HepG2 (cell line): ENCODE results near the gene HMBS. TPM values are rescaled to one million over a fixed set of nuclear protein-coding genes. Genes with fewer than 3 reads are reported as not detected.
A peak's percentile ranks its signal among the peaks of the same experiment; 100 is the strongest.

ENCODE experiments used
- IKZF5 ChIP-seq: IDR thresholded peaks from 2 replicates; pipeline ENCODE4 v1.6.1; 2018; ENCODE audit warnings: missing genetic modification reagents, mild to moderate bottlenecking, missing compliant biosample characterization
- KDM3A ChIP-seq: IDR thresholded peaks from 2 replicates; pipeline ENCODE4 v1.6.1; 2018; ENCODE audit warnings: low read depth, missing compliant biosample characterization
- MATR3 ChIP-seq: sonication (generic); formaldehyde crosslinking; IDR thresholded peaks from 2 replicates; pipeline ENCODE4 v1.4.0; 2020; ENCODE audit warnings: missing genetic modification reagents
- MTA1 ChIP-seq: sonication (generic); formaldehyde crosslinking; IDR thresholded peaks from 2 replicates; pipeline ENCODE4 v1.4.0; 2020; ENCODE audit warnings: missing genetic modification reagents, mild to moderate bottlenecking, borderline replicate concordance
- NFE2 ChIP-seq: sonication (generic); formaldehyde crosslinking; IDR thresholded peaks from 2 replicates; pipeline ENCODE4 v1.4.0; 2020; ENCODE audit warnings: missing genetic modification reagents
- POLR2A ChIP-seq, 2 experiments: IDR thresholded peaks; 2 replicates each; pipeline ENCODE4 v1.6.1; 2011; ENCODE audit warnings: low read depth in 2 of 2, low read length in 2 of 2, mild to moderate bottlenecking in 1 of 2, moderate library complexity in 1 of 2; ENCODE audit not compliant: insufficient read depth in 1 of 2
- RFX3 ChIP-seq: IDR thresholded peaks from 2 replicates; pipeline ENCODE4 v1.6.1; 2016; ENCODE audit warnings: missing biosample characterization, missing genetic modification reagents
- RFX5 ChIP-seq: IDR thresholded peaks from 2 replicates; pipeline ENCODE4 v1.6.1; 2011; ENCODE audit warnings: low read depth, low read length, improper control_type of control experiment
- RFXAP ChIP-seq: sonication (generic); formaldehyde crosslinking; IDR thresholded peaks from 2 replicates; pipeline ENCODE4 v1.4.0; 2020; ENCODE audit warnings: missing genetic modification reagents, borderline replicate concordance
- SMAD9 ChIP-seq: sonication (generic); formaldehyde crosslinking; IDR thresholded peaks from 2 replicates; pipeline ENCODE4 v1.5.1; 2020; ENCODE audit warnings: mild to moderate bottlenecking, missing genetic modification reagents
- SMARCC2 ChIP-seq: fragments of 450-650 bp; IDR thresholded peaks from 2 replicates; pipeline ENCODE4 v1.6.1; 2017; ENCODE audit warnings: antibody characterized with exemption, mild to moderate bottlenecking
- SNAPC2 ChIP-seq: sonication (generic); formaldehyde crosslinking; IDR thresholded peaks from 2 replicates; pipeline ENCODE4 v1.8.1; 2022; ENCODE audit warnings: mild to moderate bottlenecking, missing genetic modification reagents
- SOX6 ChIP-seq, 2 experiments: fragments of 450-650 bp in 1 of 2; sonication (generic) in 1 of 2; formaldehyde crosslinking in 1 of 2; IDR thresholded peaks; 2 replicates each; pipeline versions ENCODE4 v1.4.0 to v1.6.1; 2017 to 2020; ENCODE audit warnings: antibody characterized with exemption in 1 of 2, mild to moderate bottlenecking in 1 of 2, missing genetic modification reagents in 1 of 2
- ZFP37 ChIP-seq: sonication (generic); formaldehyde crosslinking; IDR thresholded peaks from 2 replicates; pipeline ENCODE4 v1.4.0; 2020; ENCODE audit warnings: missing genetic modification reagents, borderline replicate concordance
- ZFYVE20 ChIP-seq: sonication (generic); formaldehyde crosslinking; IDR thresholded peaks from 2 replicates; pipeline ENCODE4 v1.8.0; 2023; ENCODE audit warnings: low read depth, mild to moderate bottlenecking, moderate library complexity, missing genetic modification reagents, borderline replicate concordance
- ZIK1 ChIP-seq: sonication (generic); formaldehyde crosslinking; IDR thresholded peaks from 2 replicates; pipeline ENCODE4 v1.5.0; 2020; ENCODE audit warnings: mild to moderate bottlenecking, low read depth, missing genetic modification reagents, borderline replicate concordance
- ZNF326 ChIP-seq: sonication (generic); formaldehyde crosslinking; IDR thresholded peaks from 2 replicates; pipeline ENCODE4 v1.4.0; 2020; ENCODE audit warnings: missing genetic modification reagents, borderline replicate concordance
- ZNF329 ChIP-seq: sonication (generic); formaldehyde crosslinking; IDR thresholded peaks from 2 replicates; pipeline ENCODE4 v1.9.0; 2021; ENCODE audit warnings: low read depth, mild to moderate bottlenecking, missing genetic modification reagents
- ZNF704 ChIP-seq: sonication (generic); formaldehyde crosslinking; IDR thresholded peaks from 2 replicates; pipeline ENCODE4 v1.8.1; 2023; ENCODE audit warnings: mild to moderate bottlenecking, inconsistent platforms, moderate library complexity, missing genetic modification reagents, borderline replicate concordance
- polyA plus RNA-seq, 8 experiments: library from polyadenylated mRNA; depleted of rRNA in 3 of 8; stranded (reverse) in 7 of 8; unstranded in 1 of 8; fragments of >200 nt; fragmentation: Illumina TruSeq in 4 of 8; extraction: Trizol in 4 of 8; gene quantifications; 2 replicates each; pipeline versions ENCODE4 v1.2.1 to v1.2.3, GENCODE V29; 2011 to 2016; ENCODE audit warnings: low read depth in 4 of 8, missing spikeins in 1 of 8, mixed read lengths in 1 of 8; ENCODE audit not compliant: insufficient read depth in 1 of 8
- total RNA-seq, 5 experiments: library from RNA; depleted of rRNA; stranded (reverse); fragments of >200 nt; fragmentation: Illumina TruSeq; extraction: Trizol; gene quantifications; 2 replicates each; pipeline ENCODE4 v1.2.3, GENCODE V29; 2016; ENCODE audit warnings: low read depth in 1 of 5
- TF ChIP-seq, protein P1 (sequence below): sonication (generic); formaldehyde crosslinking; IDR thresholded peaks from 2 replicates; pipeline ENCODE4 v1.8.0; 2023; ENCODE audit warnings: mild to moderate bottlenecking, missing genetic modification reagents
- TF ChIP-seq, protein P2 (sequence below): sonication (generic); formaldehyde crosslinking; IDR thresholded peaks from 2 replicates; pipeline ENCODE4 v1.4.0; 2020; ENCODE audit warnings: mild to moderate bottlenecking, missing genetic modification reagents
- TF ChIP-seq, protein P3 (sequence below): sonication (generic); formaldehyde crosslinking; IDR thresholded peaks from 2 replicates; pipeline ENCODE4 v1.5.1; 2020; ENCODE audit warnings: missing genetic modification reagents, mild to moderate bottlenecking, borderline replicate concordance

HMBS gene
- total and polyA plus RNA-seq, 2 of the 13 experiments (the other 11 are each of a cell fraction or from before 2014, with no cell fraction given): 9.4 to 46.9 TPM

GRCh38 chr11:119067371-119068222 lies 17.1 kb upstream of the HMBS start, which contains the start of gene VPS11 (continued):
- TF ChIP-seq ZNF329 (CRISPR knock-in tag) (no peak), RFXAP (CRISPR knock-in tag) (no peak), ZNF704 (no peak), SMARCC2 (no peak), ZFYVE20 (CRISPR knock-in tag) (no peak), ZNF326 (CRISPR knock-in tag) (no peak), RFX3 (CRISPR knock-in tag) (no peak), ZIK1 (CRISPR knock-in tag) (peak; percentile 48), MTA1 (CRISPR knock-in tag) (no peak; the same call in 1 of the 2 replicates), SMAD9 (CRISPR knock-in tag) (no peak), SNAPC2 (CRISPR knock-in tag) (0 out of 2 replicates have a peak, but pooled peaks have one; percentile 32), RFX5 (no peak), NFE2 (CRISPR knock-in tag) (no peak), IKZF5 (peak; percentile 95), MATR3 (no peak), SOX6 (IDR thresholded peaks at IDR 0.05) (no peak), SOX6 (CRISPR knock-in tag; IDR thresholded peaks at IDR 0.05) (peak; percentile 39; the same call in 1 of the 2 replicates), ZFP37 (CRISPR knock-in tag) (no peak), KDM3A (CRISPR knock-in tag) (peak; percentile 42; the same call in 1 of the 2 replicates), POLR2A (IDR thresholded peaks at IDR 0.05; ENCODE audit: insufficient read depth in 1 of 2, low read depth in 2 of 2, low read length in 2 of 2) (peak; percentile 70 to 82)
- TF ChIP-seq, protein P1, sequence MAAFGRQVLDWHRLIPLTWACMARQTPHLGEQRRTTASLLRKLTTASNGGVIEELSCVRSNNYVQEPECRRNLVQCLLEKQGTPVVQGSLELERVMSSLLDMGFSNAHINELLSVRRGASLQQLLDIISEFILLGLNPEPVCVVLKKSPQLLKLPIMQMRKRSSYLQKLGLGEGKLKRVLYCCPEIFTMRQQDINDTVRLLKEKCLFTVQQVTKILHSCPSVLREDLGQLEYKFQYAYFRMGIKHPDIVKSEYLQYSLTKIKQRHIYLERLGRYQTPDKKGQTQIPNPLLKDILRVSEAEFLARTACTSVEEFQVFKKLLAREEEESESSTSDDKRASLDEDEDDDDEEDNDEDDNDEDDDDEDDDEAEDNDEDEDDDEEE: no peak
- TF ChIP-seq, protein P2, sequence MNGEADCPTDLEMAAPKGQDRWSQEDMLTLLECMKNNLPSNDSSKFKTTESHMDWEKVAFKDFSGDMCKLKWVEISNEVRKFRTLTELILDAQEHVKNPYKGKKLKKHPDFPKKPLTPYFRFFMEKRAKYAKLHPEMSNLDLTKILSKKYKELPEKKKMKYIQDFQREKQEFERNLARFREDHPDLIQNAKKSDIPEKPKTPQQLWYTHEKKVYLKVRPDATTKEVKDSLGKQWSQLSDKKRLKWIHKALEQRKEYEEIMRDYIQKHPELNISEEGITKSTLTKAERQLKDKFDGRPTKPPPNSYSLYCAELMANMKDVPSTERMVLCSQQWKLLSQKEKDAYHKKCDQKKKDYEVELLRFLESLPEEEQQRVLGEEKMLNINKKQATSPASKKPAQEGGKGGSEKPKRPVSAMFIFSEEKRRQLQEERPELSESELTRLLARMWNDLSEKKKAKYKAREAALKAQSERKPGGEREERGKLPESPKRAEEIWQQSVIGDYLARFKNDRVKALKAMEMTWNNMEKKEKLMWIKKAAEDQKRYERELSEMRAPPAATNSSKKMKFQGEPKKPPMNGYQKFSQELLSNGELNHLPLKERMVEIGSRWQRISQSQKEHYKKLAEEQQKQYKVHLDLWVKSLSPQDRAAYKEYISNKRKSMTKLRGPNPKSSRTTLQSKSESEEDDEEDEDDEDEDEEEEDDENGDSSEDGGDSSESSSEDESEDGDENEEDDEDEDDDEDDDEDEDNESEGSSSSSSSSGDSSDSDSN: peak; percentile 40; the same call in 1 of the 2 replicates
- TF ChIP-seq, protein P3, sequence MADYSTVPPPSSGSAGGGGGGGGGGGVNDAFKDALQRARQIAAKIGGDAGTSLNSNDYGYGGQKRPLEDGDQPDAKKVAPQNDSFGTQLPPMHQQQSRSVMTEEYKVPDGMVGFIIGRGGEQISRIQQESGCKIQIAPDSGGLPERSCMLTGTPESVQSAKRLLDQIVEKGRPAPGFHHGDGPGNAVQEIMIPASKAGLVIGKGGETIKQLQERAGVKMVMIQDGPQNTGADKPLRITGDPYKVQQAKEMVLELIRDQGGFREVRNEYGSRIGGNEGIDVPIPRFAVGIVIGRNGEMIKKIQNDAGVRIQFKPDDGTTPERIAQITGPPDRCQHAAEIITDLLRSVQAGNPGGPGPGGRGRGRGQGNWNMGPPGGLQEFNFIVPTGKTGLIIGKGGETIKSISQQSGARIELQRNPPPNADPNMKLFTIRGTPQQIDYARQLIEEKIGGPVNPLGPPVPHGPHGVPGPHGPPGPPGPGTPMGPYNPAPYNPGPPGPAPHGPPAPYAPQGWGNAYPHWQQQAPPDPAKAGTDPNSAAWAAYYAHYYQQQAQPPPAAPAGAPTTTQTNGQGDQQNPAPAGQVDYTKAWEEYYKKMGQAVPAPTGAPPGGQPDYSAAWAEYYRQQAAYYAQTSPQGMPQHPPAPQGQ (CRISPR knock-in tag): no peak
